HEK293 (cell line): ENCODE results near the gene DCST1.

Source experiments
- FEZF1 ChIP-seq: fragments of 450-650 bp; formaldehyde crosslinking; IDR thresholded peaks from 2 replicates; pipeline ENCODE4 v1.5.1; 2016; ENCODE audit warnings: missing biosample characterization, missing genetic modification characterization
- IKZF3 ChIP-seq: fragments of 450-650 bp; IDR thresholded peaks from 2 replicates; pipeline ENCODE4 v1.5.0; 2018; ENCODE audit warnings: missing biosample characterization, mild to moderate bottlenecking, missing genetic modification characterization, moderate library complexity
- KLF10 ChIP-seq: fragments of 450-650 bp; IDR thresholded peaks from 2 replicates; pipeline ENCODE4 v1.5.1; 2018; ENCODE audit warnings: missing biosample characterization, mild to moderate bottlenecking, missing genetic modification characterization
- KLF9 ChIP-seq: fragments of 450-650 bp; formaldehyde crosslinking; IDR thresholded peaks from 2 replicates; pipeline ENCODE4 v1.5.1; 2016; ENCODE audit warnings: missing biosample characterization, missing genetic modification characterization, low read depth
- MYNN ChIP-seq: fragments of 450-650 bp; formaldehyde crosslinking; IDR thresholded peaks from 2 replicates; pipeline ENCODE4 v1.5.1; 2016; ENCODE audit warnings: missing biosample characterization, missing genetic modification characterization, borderline replicate concordance
- MZF1 ChIP-seq: fragments of 450-650 bp; formaldehyde crosslinking; IDR thresholded peaks from 2 replicates; pipeline ENCODE4 v1.5.1; 2017; ENCODE audit warnings: missing biosample characterization, missing genetic modification characterization, borderline replicate concordance
- YY1 ChIP-seq: fragments of 450-650 bp; formaldehyde crosslinking; IDR thresholded peaks from 2 replicates; pipeline ENCODE4 v1.5.1; 2018; ENCODE audit warnings: missing biosample characterization, missing genetic modification characterization
- YY2 ChIP-seq: fragments of 450-650 bp; formaldehyde crosslinking; IDR thresholded peaks from 2 replicates; pipeline ENCODE4 v1.5.1; 2016; ENCODE audit warnings: missing biosample characterization, missing genetic modification characterization
- ZBTB10 ChIP-seq: fragments of 450-650 bp; formaldehyde crosslinking; IDR thresholded peaks from 2 replicates; pipeline ENCODE4 v1.5.1; 2016; ENCODE audit warnings: missing biosample characterization, missing genetic modification characterization
- ZBTB21 ChIP-seq: fragments of 450-650 bp; formaldehyde crosslinking; IDR thresholded peaks from 2 replicates; pipeline ENCODE4 v1.5.1; 2017; ENCODE audit warnings: missing biosample characterization, missing genetic modification characterization
- ZBTB48 ChIP-seq: fragments of 450-650 bp; formaldehyde crosslinking; IDR thresholded peaks from 2 replicates; pipeline ENCODE4 v1.5.1; 2016; ENCODE audit warnings: missing biosample characterization, missing genetic modification characterization
- ZFP41 ChIP-seq: fragments of 450-650 bp; formaldehyde crosslinking; IDR thresholded peaks from 2 replicates; pipeline ENCODE4 v1.5.1; 2016; ENCODE audit warnings: missing biosample characterization, missing genetic modification characterization, borderline replicate concordance
- ZNF112 ChIP-seq: fragments of 450-650 bp; formaldehyde crosslinking; IDR thresholded peaks from 2 replicates; pipeline ENCODE4 v1.5.0; 2017; ENCODE audit warnings: missing biosample characterization, missing genetic modification characterization
- ZNF133 ChIP-seq: fragments of 450-650 bp; formaldehyde crosslinking; IDR thresholded peaks from 2 replicates; pipeline ENCODE4 v1.5.1; 2016; ENCODE audit warnings: missing biosample characterization, missing genetic modification characterization
- ZNF140 ChIP-seq: fragments of 450-650 bp; formaldehyde crosslinking; IDR thresholded peaks from 2 replicates; pipeline ENCODE4 v1.5.1; 2016; ENCODE audit warnings: missing biosample characterization, missing genetic modification characterization
- ZNF157 ChIP-seq: fragments of 450-650 bp; formaldehyde crosslinking; IDR thresholded peaks from 2 replicates; pipeline ENCODE4 v1.5.1; 2016; ENCODE audit warnings: missing biosample characterization, missing genetic modification characterization
- ZNF16 ChIP-seq: fragments of 450-650 bp; formaldehyde crosslinking; IDR thresholded peaks from 2 replicates; pipeline ENCODE4 v1.5.1; 2016; ENCODE audit warnings: low read depth, missing biosample characterization, missing genetic modification characterization
- ZNF169 ChIP-seq: fragments of 450-650 bp; formaldehyde crosslinking; IDR thresholded peaks from 2 replicates; pipeline ENCODE4 v1.5.1; 2016; ENCODE audit warnings: missing biosample characterization, missing genetic modification characterization
- ZNF19 ChIP-seq: fragments of 450-650 bp; formaldehyde crosslinking; IDR thresholded peaks from 2 replicates; pipeline ENCODE4; 2016; ENCODE audit warnings: missing biosample characterization, missing genetic modification characterization, low read depth
- ZNF2 ChIP-seq: fragments of 450-650 bp; formaldehyde crosslinking; IDR thresholded peaks from 2 replicates; pipeline ENCODE4 v1.5.1; 2016; ENCODE audit warnings: missing biosample characterization, missing genetic modification characterization
- ZNF214 ChIP-seq: fragments of 450-650 bp; formaldehyde crosslinking; IDR thresholded peaks from 2 replicates; pipeline ENCODE4 v1.5.1; 2017; ENCODE audit warnings: missing biosample characterization, mild to moderate bottlenecking, missing genetic modification characterization, borderline replicate concordance
- ZNF404 ChIP-seq: fragments of 450-650 bp; formaldehyde crosslinking; IDR thresholded peaks from 2 replicates; pipeline ENCODE4 v1.5.1; 2017; ENCODE audit warnings: missing biosample characterization, missing genetic modification characterization
- ZNF513 ChIP-seq: fragments of 450-650 bp; IDR thresholded peaks from 2 replicates; pipeline ENCODE4 v1.5.1; 2018; ENCODE audit warnings: missing biosample characterization, missing genetic modification characterization
- ZNF610 ChIP-seq: fragments of 450-650 bp; formaldehyde crosslinking; IDR thresholded peaks from 2 replicates; pipeline ENCODE4 v1.5.1; 2016; ENCODE audit warnings: missing biosample characterization, missing genetic modification characterization, borderline replicate concordance
- ZNF654 ChIP-seq: fragments of 450-650 bp; formaldehyde crosslinking; IDR thresholded peaks from 2 replicates; pipeline ENCODE4 v1.5.1; 2016; ENCODE audit warnings: low read depth, missing biosample characterization, missing genetic modification characterization
- ZNF670 ChIP-seq: fragments of 450-650 bp; formaldehyde crosslinking; IDR thresholded peaks from 2 replicates; pipeline ENCODE4 v1.5.1; 2016; ENCODE audit warnings: missing biosample characterization, missing genetic modification characterization, low read depth
- ZNF677 ChIP-seq: fragments of 450-650 bp; IDR thresholded peaks from 2 replicates; pipeline ENCODE4 v1.5.0; 2018; ENCODE audit warnings: missing biosample characterization, mild to moderate bottlenecking, missing genetic modification characterization, moderate library complexity
- ZNF701 ChIP-seq: fragments of 450-650 bp; formaldehyde crosslinking; IDR thresholded peaks from 2 replicates; pipeline ENCODE4 v1.5.1; 2016; ENCODE audit warnings: missing biosample characterization, missing genetic modification characterization
- ZNF76 ChIP-seq: fragments of 450-650 bp; formaldehyde crosslinking; IDR thresholded peaks from 2 replicates; pipeline ENCODE4; 2016; ENCODE audit warnings: low read depth, missing biosample characterization, missing genetic modification characterization, borderline replicate concordance
- ZNF792 ChIP-seq: fragments of 450-650 bp; formaldehyde crosslinking; IDR thresholded peaks from 2 replicates; pipeline ENCODE4 v1.5.1; 2016; ENCODE audit warnings: missing biosample characterization, missing genetic modification characterization
- TF ChIP-seq, protein P1 (sequence below): fragments of 450-650 bp; formaldehyde crosslinking; IDR thresholded peaks from 2 replicates; pipeline ENCODE4 v1.5.1; 2016; ENCODE audit warnings: missing biosample characterization, missing genetic modification characterization
- TF ChIP-seq, protein P2 (sequence below): fragments of 450-650 bp; IDR thresholded peaks from 2 replicates; pipeline ENCODE4 v1.5.1; 2018; ENCODE audit warnings: missing biosample characterization, mild to moderate bottlenecking, missing genetic modification characterization
- TF ChIP-seq, protein P3 (sequence below): sonication (generic); formaldehyde crosslinking; IDR thresholded peaks from 2 replicates; pipeline ENCODE4 v1.8.1; 2022; ENCODE audit warnings: mild to moderate bottlenecking, moderate library complexity, missing genetic modification reagents

The DCST1 gene

DNA sequence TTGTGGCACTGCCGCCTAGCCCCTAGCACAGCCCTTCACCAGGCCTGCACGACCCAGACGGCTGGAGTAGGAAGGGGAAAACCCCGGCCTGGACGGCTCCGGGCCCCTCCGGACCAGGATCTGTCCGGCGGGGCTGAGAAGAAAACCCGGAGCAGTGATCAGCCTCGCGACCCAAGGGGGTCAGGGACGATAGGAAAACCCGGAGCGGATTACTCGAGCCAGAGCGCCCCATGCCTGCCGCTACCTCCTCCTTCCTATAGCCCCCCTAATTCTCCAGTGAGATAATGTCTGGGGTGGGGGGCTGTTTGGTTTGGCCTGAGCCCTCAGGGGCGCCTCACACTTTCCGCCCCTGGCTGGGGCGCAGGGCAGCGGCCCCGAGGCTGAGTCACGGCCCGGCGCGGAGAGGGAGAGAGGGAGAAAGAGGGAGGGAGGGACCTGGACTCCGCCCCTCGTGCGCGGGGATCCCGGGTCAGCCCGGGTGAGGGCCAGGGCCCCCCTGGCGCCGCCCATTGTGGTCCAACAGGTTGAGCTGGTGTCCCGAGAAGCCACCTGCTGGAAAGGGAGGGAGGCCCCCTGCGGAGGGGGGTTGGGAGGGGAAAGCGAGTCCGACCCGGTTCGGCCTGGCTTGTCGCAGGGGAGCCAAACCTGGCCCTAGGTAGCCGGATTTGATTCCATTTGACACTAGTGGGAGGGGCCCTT, 32.7 kb upstream of the DCST1 start (continued):
- TF ChIP-seq ZBTB10 (tag by site-specific recombination) (peak; percentile 100), KLF9 (tag by site-specific recombination) (peak; percentile 78), ZNF16 (tag by site-specific recombination) (no peak), ZNF169 (tag by site-specific recombination) (no peak), ZNF677 (peak; percentile 82), ZNF792 (tag by site-specific recombination) (no peak), ZNF513 (tag by site-specific recombination) (0 out of 2 replicates have a peak, but pooled peaks have one; percentile 27), MZF1 (tag by site-specific recombination) (peak; percentile 47; the same call in 1 of the 2 replicates), ZBTB21 (tag by site-specific recombination) (peak; percentile 82), ZNF610 (tag by site-specific recombination) (peak; percentile 85), ZNF404 (tag by site-specific recombination) (no peak), IKZF3 (tag by site-specific recombination) (peak; percentile 62), ZNF2 (tag by site-specific recombination) (peak; percentile 95), ZNF76 (tag by site-specific recombination) (peak; percentile 77), ZNF157 (tag by site-specific recombination) (no peak), ZNF670 (tag by site-specific recombination) (no peak), FEZF1 (tag by site-specific recombination) (peak; percentile 33; the same call in 1 of the 2 replicates), YY1 (tag by site-specific recombination) (peak; percentile 73; the same call in 1 of the 2 replicates), ZFP41 (tag by site-specific recombination) (no peak), ZNF214 (tag by site-specific recombination) (no peak), ZNF654 (no peak), ZNF112 (tag by site-specific recombination) (no peak), YY2 (tag by site-specific recombination) (no peak), ZNF133 (tag by site-specific recombination) (no peak), KLF10 (tag by site-specific recombination) (peak; percentile 93), ZNF701 (tag by site-specific recombination) (no peak; the same call in 1 of the 2 replicates), ZNF140 (no peak), ZBTB48 (peak; percentile 90), MYNN (no peak; the same call in 1 of the 2 replicates), ZNF19 (no peak)
- TF ChIP-seq, protein P1, sequence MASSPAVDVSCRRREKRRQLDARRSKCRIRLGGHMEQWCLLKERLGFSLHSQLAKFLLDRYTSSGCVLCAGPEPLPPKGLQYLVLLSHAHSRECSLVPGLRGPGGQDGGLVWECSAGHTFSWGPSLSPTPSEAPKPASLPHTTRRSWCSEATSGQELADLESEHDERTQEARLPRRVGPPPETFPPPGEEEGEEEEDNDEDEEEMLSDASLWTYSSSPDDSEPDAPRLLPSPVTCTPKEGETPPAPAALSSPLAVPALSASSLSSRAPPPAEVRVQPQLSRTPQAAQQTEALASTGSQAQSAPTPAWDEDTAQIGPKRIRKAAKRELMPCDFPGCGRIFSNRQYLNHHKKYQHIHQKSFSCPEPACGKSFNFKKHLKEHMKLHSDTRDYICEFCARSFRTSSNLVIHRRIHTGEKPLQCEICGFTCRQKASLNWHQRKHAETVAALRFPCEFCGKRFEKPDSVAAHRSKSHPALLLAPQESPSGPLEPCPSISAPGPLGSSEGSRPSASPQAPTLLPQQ = peak; percentile 96
- TF ChIP-seq, protein P2, sequence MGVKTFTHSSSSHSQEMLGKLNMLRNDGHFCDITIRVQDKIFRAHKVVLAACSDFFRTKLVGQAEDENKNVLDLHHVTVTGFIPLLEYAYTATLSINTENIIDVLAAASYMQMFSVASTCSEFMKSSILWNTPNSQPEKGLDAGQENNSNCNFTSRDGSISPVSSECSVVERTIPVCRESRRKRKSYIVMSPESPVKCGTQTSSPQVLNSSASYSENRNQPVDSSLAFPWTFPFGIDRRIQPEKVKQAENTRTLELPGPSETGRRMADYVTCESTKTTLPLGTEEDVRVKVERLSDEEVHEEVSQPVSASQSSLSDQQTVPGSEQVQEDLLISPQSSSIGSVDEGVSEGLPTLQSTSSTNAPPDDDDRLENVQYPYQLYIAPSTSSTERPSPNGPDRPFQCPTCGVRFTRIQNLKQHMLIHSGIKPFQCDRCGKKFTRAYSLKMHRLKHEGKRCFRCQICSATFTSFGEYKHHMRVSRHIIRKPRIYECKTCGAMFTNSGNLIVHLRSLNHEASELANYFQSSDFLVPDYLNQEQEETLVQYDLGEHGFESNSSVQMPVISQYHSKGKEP = peak; percentile 79; the same call in 1 of the 2 replicates
- TF ChIP-seq, protein P3, sequence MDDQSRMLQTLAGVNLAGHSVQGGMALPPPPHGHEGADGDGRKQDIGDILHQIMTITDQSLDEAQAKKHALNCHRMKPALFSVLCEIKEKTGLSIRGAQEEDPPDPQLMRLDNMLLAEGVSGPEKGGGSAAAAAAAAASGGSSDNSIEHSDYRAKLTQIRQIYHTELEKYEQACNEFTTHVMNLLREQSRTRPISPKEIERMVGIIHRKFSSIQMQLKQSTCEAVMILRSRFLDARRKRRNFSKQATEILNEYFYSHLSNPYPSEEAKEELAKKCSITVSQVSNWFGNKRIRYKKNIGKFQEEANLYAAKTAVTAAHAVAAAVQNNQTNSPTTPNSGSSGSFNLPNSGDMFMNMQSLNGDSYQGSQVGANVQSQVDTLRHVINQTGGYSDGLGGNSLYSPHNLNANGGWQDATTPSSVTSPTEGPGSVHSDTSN (CRISPR knock-in tag) = no peak
